NT2/D1 (cell line): ENCODE results near the gene HTR7.

ENCODE experiments used
- SUZ12 ChIP-seq: IDR thresholded peaks from 2 replicates; pipeline ENCODE4 v1.6.1; 2011; ENCODE audit not compliant: insufficient read length, insufficient read depth; ENCODE audit errors: extremely low read depth
- YY1 ChIP-seq: IDR thresholded peaks from 2 replicates; pipeline ENCODE4 v1.6.1; 2011; ENCODE audit not compliant: insufficient read length, insufficient read depth
- ZNF274 ChIP-seq: IDR thresholded peaks from 2 replicates; pipeline ENCODE4 v1.6.1; 2011; ENCODE audit warnings: mild to moderate bottlenecking, low read depth, low read length

DNA sequence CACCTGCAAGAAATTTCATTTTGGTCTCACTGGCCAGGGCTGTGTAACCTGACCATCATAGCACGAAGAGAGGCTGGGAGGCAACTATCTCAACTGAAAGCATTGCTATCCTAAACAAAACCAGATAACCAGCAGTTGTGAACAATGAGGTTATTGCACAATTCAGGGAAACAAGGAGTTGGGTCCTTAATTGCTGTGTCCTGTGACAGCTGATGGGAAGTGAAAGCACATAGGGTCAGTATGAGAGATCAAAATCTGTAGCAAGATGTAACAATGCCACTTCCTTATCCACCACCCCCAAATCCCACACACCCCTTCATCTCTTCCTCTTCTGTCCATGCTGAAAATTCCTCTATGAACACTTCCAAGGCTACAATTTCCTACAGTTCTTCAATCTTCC is 80.2 kb downstream of the HTR7 start:
- TF ChIP-seq ZNF274 (no peak), YY1 (no peak), SUZ12 (no peak)
